Esophagus squamous epithelium (tissue), 5 donors: ENCODE measurements around the gene HOXA11. TPM values are rescaled to one million over a fixed set of nuclear protein-coding genes. Genes with fewer than 3 reads are reported as not detected.
A peak's percentile ranks its signal among the peaks of the same experiment; 100 is the strongest.

ENCODE experiments used
- DNase-seq: peaks from one replicate; lab custom pipeline; 2025; lab: John Stamatoyannopoulos, UW
- H3K27ac ChIP-seq, 4 donors: fragments of 200-600 bp; sonication (generic); one replicate each; pipeline ENCODE4 v1.5.1; 2016 to 2019; ENCODE audit warnings: mild to moderate bottlenecking in 1 of 4
- H3K27me3 ChIP-seq, 4 donors: fragments of 200-600 bp; sonication (generic); 1 replicate in 3 of 4; 2 replicates in 1 of 4; pipeline versions ENCODE4 v1.5.1 to v1.6.0; 2017 to 2021; ENCODE audit warnings: antibody characterized with exemption in 1 of 4
- H3K36me3 ChIP-seq, 3 donors: fragments of 200-600 bp; sonication (generic); one replicate each; pipeline ENCODE4 v1.5.1; 2016 to 2019
- H3K4me1 ChIP-seq, 3 donors: fragments of 200-600 bp; sonication (generic); one replicate each; pipeline ENCODE4 v1.5.1; 2017 to 2019
- H3K4me3 ChIP-seq, 4 donors: fragments of 200-600 bp; sonication (generic); 1 replicate in 3 of 4; 2 replicates in 1 of 4; pipeline ENCODE4 v1.5.1; 2016 to 2019; ENCODE audit warnings: mild to moderate bottlenecking in 2 of 4, moderate library complexity in 1 of 4
- H3K9me3 ChIP-seq, 3 donors: fragments of 200-600 bp; sonication (generic); one replicate each; pipeline ENCODE4 v1.5.1; 2016 to 2019
- POLR2A ChIP-seq, 4 donors: fragments of 450-650 bp; IDR thresholded peaks; one replicate each; pipeline ENCODE4 v1.6.1; 2017; ENCODE audit warnings: antibody characterized with exemption in 4 of 4, mild to moderate bottlenecking in 4 of 4, moderate library complexity in 3 of 4
- WGBS, 2 donors: methylation state at CpG; one replicate each; pipeline ENCODE4 v1.1.5; 2018; 5-methylcytosine and 5-hydroxymethylcytosine counted together
- intact Hi-C: fragments of 100-400 bp; cut with DNase I; formaldehyde crosslinking; loops from one replicate; pipeline ENCODE4 v1.15.0; 2022
- total RNA-seq, 4 donors: library from RNA; depleted of rRNA; stranded (reverse); fragments of >200 nt; gene quantifications; one replicate each; pipeline ENCODE4 v1.1.0, GENCODE V29; 2016
- TF ChIP-seq, protein P1 (sequence below), 6 experiments: fragments of 450-650 bp in 4 of 6; fragments of 200-600 bp in 2 of 6; sonication (generic) in 2 of 6; IDR thresholded peaks; one replicate each; pipeline ENCODE4 v1.5.1; 2016 to 2019; ENCODE audit warnings: antibody characterized with exemption in 6 of 6, mild to moderate bottlenecking in 4 of 6, moderate library complexity in 4 of 6
- donor health status: DM: yes; HTN: yes; CAD: no.

The HOXA11 gene
- total RNA-seq, 4 donors from 2014 or later: not detected

DNA sequence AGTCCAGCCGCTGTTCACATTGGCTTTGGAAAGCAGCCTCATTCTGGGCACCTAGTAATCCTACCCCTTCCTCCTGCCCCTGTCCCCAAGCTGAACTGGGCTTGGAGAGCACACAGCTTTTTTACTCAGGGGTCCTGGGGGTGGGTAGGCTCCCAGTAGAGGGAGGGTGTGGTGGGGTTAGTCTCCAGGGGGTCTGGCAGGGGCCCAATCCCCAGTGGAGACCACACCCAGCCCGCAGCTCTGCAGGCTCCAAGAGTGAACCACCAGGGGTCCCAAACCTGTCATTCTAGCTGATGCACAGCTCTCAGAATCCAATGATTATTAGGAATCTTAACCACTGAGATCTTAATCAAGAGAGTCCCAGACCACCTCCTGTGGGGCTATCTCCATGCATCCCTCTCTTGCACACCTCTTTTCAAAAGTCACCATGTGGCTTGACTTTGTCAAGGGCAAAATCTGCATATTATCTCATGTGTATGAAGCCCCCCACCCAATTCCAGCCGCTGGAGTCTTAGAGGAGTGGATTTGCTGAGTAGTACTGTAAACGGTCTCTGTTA is 2.7 kb downstream of the HOXA11 start:
- intact Hi-C loops: no loop called here
- peaks cover 27 to 51% (median 33%) of the 10 kb centered on the region in 3 donors for H3K4me1 ChIP-seq
- DNase-seq: no peak
- no peaks in the 10 kb centered on the region for H3K9me3 ChIP-seq
- H3K4me3 ChIP-seq: no peak overlapping the region
- WGBS, 2 donors: 43 to 57% methylated on average over 3 to 4 of the region's 4 CpGs
- TF ChIP-seq POLR2A (IDR thresholded peaks at IDR 0.05): no peak
- TF ChIP-seq, protein P1, sequence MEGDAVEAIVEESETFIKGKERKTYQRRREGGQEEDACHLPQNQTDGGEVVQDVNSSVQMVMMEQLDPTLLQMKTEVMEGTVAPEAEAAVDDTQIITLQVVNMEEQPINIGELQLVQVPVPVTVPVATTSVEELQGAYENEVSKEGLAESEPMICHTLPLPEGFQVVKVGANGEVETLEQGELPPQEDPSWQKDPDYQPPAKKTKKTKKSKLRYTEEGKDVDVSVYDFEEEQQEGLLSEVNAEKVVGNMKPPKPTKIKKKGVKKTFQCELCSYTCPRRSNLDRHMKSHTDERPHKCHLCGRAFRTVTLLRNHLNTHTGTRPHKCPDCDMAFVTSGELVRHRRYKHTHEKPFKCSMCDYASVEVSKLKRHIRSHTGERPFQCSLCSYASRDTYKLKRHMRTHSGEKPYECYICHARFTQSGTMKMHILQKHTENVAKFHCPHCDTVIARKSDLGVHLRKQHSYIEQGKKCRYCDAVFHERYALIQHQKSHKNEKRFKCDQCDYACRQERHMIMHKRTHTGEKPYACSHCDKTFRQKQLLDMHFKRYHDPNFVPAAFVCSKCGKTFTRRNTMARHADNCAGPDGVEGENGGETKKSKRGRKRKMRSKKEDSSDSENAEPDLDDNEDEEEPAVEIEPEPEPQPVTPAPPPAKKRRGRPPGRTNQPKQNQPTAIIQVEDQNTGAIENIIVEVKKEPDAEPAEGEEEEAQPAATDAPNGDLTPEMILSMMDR (IDR thresholded peaks at IDR 0.05): no peak
- no peaks in the 10 kb centered on the region for H3K36me3 ChIP-seq
- H3K27me3 ChIP-seq: peaks cover 39 to 100% (median 76%) of the 10 kb centered on the region in 4 donors
- H3K27ac ChIP-seq: no peak overlapping the region

DNA sequence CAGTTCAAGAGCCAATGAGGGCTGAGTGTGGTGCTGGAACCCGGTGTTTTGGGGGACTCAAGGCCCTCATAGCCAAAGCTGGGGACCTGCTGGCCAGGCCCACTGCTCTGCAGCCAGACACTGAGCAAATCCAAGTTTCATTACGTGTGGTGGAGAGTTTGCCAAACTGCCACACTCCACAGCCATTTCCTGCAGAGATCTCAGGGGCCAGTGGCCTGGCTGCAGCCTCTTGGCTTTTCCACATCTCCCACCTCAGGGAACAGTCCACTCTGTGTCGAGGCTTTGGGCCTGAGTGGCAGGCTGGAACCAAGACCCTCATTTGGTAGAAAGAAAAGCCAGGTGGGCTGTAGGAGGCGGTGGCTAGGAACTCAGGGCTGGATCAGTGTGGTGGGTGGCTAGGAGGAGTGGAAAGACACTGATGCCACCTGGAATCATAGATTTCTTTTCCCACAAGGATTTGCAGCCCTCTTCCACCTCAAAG is 3.2 kb downstream of the HOXA11 start:
- Histone ChIP-seq H3K4me3 (no peak overlapping the region), H3K36me3 (no peaks in the 10 kb centered on the region), H3K9me3 (no peaks in the 10 kb centered on the region), H3K27me3 (peaks cover 37 to 100% (median 71%) of the 10 kb centered on the region in 4 donors), H3K27ac (no peak overlapping the region), H3K4me1 (peaks cover 27 to 51% (median 33%) of the 10 kb centered on the region in 3 donors)
- no peak for DNase-seq
- TF ChIP-seq, protein P1 (IDR thresholded peaks at IDR 0.05): no peak
- 65 to 70% methylated on average over 3 of the region's 4 CpGs for WGBS, 2 donors
- intact Hi-C loops: no loop called here

DNA sequence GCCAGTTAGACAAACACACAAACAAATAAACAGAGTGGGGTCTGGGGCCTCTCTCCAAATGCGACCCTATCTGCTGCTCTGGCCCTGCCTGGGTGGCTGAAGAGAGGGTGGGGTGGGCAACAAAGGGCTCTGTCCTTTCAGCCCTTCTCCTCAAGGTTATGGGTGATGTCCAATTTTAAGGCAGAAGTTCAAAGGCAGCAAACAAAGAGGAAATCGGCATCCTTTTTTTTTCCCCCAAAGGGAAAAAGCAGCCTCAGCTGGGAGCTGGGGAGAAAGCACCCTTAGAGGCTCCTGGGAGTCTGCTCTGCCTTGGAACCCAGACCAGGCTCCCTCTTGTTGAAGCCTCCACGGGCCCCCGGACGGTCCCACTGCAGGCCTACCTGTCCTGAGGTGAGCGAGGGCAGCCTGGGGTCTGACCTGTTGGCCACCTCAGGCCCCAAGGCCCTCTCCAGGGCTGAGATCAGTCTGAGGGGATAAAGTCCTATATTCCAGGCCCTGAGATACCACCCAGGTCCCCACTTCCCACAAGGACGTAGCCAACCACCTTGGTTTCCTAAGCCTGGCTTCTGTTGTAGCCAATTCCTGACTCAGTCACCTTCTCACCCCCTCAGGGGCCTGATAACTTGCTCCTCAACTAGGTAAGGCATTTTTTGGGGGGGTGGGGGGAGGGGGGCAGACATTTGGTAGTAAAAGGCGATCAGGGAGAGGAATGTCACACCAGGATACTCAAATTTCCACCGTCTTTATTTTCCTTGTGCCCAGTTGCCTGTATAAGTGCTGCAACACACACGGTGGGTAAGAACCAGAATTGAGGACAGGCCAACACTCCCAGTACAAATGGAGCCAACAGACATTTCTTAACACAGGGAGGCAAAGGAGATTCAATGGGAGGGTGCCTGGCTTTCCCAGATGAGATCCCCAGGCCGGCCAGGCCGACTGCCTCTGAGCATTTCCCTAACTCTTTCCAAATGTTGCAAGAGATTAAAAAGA is 4.3 kb downstream of the HOXA11 start:
- no peak for DNase-seq
- no peak overlapping the region for H3K4me3 ChIP-seq
- intact Hi-C loops: no loop called here
- H3K36me3 ChIP-seq: no peaks in the 10 kb centered on the region
- TF ChIP-seq, protein P1 (IDR thresholded peaks at IDR 0.05): no peak
- no peak for TF ChIP-seq POLR2A (IDR thresholded peaks at IDR 0.05)
- peaks cover 36 to 100% (median 67%) of the 10 kb centered on the region in 4 donors for H3K27me3 ChIP-seq
- H3K4me1 ChIP-seq: peaks cover 27 to 42% (median 30%) of the 10 kb centered on the region in 3 donors
- H3K27ac ChIP-seq: no peak overlapping the region
- H3K9me3 ChIP-seq: no peaks in the 10 kb centered on the region
- 74 to 75% methylated on average over 5 to 7 of the region's 12 CpGs for WGBS, 2 donors

DNA sequence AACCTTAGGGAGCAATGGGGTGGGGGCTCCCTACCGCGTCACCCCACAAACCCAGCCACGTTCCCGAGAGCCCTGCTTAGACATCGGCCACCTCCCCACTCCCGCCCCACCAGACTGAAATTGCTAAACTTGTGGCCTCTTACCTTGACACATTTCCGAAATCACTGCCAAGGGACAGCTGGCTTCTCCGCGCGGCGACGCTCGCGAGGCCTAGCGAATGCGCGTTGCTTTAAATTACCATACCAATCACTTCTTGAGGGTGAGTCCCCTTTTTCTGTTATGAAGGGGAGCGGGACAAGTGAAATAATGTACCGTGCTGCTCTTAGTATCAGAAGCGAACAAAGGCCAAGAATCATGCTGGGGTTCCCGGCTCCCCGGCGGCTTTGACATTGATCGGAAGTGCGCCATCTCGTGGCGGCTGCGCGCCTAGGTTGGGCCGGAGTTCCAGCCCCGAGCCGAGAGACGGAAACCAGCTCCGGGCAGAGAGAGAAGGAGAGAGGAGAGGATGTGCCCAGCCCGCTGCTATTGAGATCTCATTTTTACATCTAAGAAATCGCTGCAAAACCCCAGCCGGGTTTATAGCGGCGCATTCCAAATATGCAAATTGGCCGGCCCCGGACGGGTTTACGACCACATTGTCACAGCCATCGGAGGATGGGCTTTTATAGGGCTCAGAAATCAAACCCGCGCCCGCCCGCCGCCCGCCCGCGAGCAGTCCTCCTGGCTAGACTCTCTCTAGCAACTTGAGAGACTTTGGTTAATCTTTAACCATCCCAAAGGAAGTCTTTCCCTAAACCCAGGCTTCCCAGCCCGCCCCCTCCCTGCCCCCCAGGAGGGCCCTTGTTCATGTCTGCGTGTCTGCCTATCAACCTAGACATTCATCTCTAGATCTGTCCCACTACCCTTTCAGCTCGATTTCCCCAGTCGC is 5.3 kb downstream of the HOXA11 start:
- 14 to 33% methylated on average over 18 to 23 of the region's 56 CpGs for WGBS, 2 donors
- TF ChIP-seq POLR2A (IDR thresholded peaks at IDR 0.05): no peak
- TF ChIP-seq, protein P1 (IDR thresholded peaks at IDR 0.05): peak in 5 of 6 experiments; percentile 59 to 82 (median 71)
- no peak for DNase-seq
- Histone ChIP-seq H3K9me3 (no peaks in the 10 kb centered on the region), H3K27me3 (peaks cover 32 to 100% (median 68%) of the 10 kb centered on the region in 4 donors), H3K36me3 (no peaks in the 10 kb centered on the region), H3K4me3 (peak overlapping the region in 2 of 4 donors; percentile 2 to 26), H3K4me1 (peaks cover 18 to 33% (median 22%) of the 10 kb centered on the region in 3 donors), H3K27ac (no peak overlapping the region)
- intact Hi-C loops: no loop called here
